ENCODE results near the gene UBE2G1.
A peak's percentile ranks its signal among the peaks of the same experiment; 100 is the strongest.
"Not testable (repeated sequence)": the region's sequence is repeated elsewhere in the genome, so short reads cannot be mapped to it uniquely, and the experiment has no call there.

The UBE2G1 gene

GRCh38 chr17:4357671-4358070 lies 8.8 kb downstream of the UBE2G1 start:
- peaks cover 61% of the 10 kb centered on the region for H3K4me1 Mint-ChIP-seq
- no peak overlapping the region for H3K4me3 Mint-ChIP-seq
- no peak for ATAC-seq
- no peaks in the 10 kb centered on the region for H3K9me3 Mint-ChIP-seq
- H3K36me3 Mint-ChIP-seq, result no peaks in the 10 kb centered on the region
- no peaks in the 10 kb centered on the region for H3K27me3 Mint-ChIP-seq
- no peak overlapping the region for H3K27ac Mint-ChIP-seq

- ATAC-seq, result no peak
- no peak overlapping the region for H3K4me3 Mint-ChIP-seq
- peaks cover 61% of the 10 kb centered on the region for H3K4me1 Mint-ChIP-seq
- H3K27me3 Mint-ChIP-seq, result no peaks in the 10 kb centered on the region
- H3K27ac Mint-ChIP-seq, result no peak overlapping the region
- H3K9me3 Mint-ChIP-seq, result no peaks in the 10 kb centered on the region
- H3K36me3 Mint-ChIP-seq, result no peaks in the 10 kb centered on the region
Observed at GRCh38 chr17:4357030-4357628, 9.3 kb downstream of the UBE2G1 start.

GRCh38 chr17:4354862-4355514 lies 11.5 kb downstream of the UBE2G1 start:
- no peak for ATAC-seq
- H3K9me3 Mint-ChIP-seq, result no peaks in the 10 kb centered on the region
- H3K27me3 Mint-ChIP-seq, result no peaks in the 10 kb centered on the region
- no peak overlapping the region for H3K4me3 Mint-ChIP-seq
- peaks cover 70% of the 10 kb centered on the region for H3K4me1 Mint-ChIP-seq
- H3K27ac Mint-ChIP-seq, result no peak overlapping the region
- no peaks in the 10 kb centered on the region for H3K36me3 Mint-ChIP-seq

GRCh38 chr17:4354206-4354605 lies 12.3 kb downstream of the UBE2G1 start:
- Mint-ChIP-seq H3K27me3 (no peaks in the 10 kb centered on the region), H3K4me3 (no peak overlapping the region), H3K27ac (no peak overlapping the region), H3K36me3 (no peaks in the 10 kb centered on the region), H3K9me3 (no peaks in the 10 kb centered on the region), H3K4me1 (peaks cover 67% of the 10 kb centered on the region)
- ATAC-seq, result no peak

GRCh38 chr17:4350214-4350613 lies 16.3 kb downstream of the UBE2G1 start:
- not testable (repeated sequence) for H3K27ac Mint-ChIP-seq, H3K9me3 Mint-ChIP-seq, H3K36me3 Mint-ChIP-seq, H3K27me3 Mint-ChIP-seq, H3K4me3 Mint-ChIP-seq, ATAC-seq
- H3K4me1 Mint-ChIP-seq, result peaks cover 72% of the 10 kb centered on the region

- no peaks in the 10 kb centered on the region for H3K9me3 Mint-ChIP-seq
- H3K4me1 Mint-ChIP-seq, result peaks cover 34% of the 10 kb centered on the region
- no peak overlapping the region for H3K27ac Mint-ChIP-seq
- no peaks in the 10 kb centered on the region for H3K27me3 Mint-ChIP-seq
- H3K36me3 Mint-ChIP-seq, result no peaks in the 10 kb centered on the region
- no peak for ATAC-seq
- no peak overlapping the region for H3K4me3 Mint-ChIP-seq
Observed at GRCh38 chr17:4345581-4346252, 20.8 kb downstream of the UBE2G1 start.

GRCh38 chr17:4344926-4345325 lies 21.5 kb downstream of the UBE2G1 start:
- Mint-ChIP-seq H3K36me3 (peaks cover 6% of the 10 kb centered on the region), H3K27me3 (no peaks in the 10 kb centered on the region), H3K4me1 (peaks cover 40% of the 10 kb centered on the region), H3K9me3 (no peaks in the 10 kb centered on the region), H3K4me3 (no peak overlapping the region), H3K27ac (no peak overlapping the region)
- ATAC-seq, result no peak

GRCh38 chr17:4342535-4342934 lies 23.9 kb downstream of the UBE2G1 start:
- Mint-ChIP-seq H3K27ac (no peak overlapping the region), H3K4me1 (peaks cover 40% of the 10 kb centered on the region), H3K4me3 (no peak overlapping the region), H3K9me3 (no peaks in the 10 kb centered on the region), H3K27me3 (no peaks in the 10 kb centered on the region), H3K36me3 (peaks cover 10% of the 10 kb centered on the region)
- ATAC-seq, result no peak

GRCh38 chr17:4341616-4341977 lies 24.9 kb downstream of the UBE2G1 start:
- H3K4me1 Mint-ChIP-seq, result peaks cover 40% of the 10 kb centered on the region
- no peaks in the 10 kb centered on the region for H3K27me3 Mint-ChIP-seq
- no peak for ATAC-seq
- no peaks in the 10 kb centered on the region for H3K9me3 Mint-ChIP-seq
- H3K27ac Mint-ChIP-seq, result no peak overlapping the region
- H3K4me3 Mint-ChIP-seq, result no peak overlapping the region
- H3K36me3 Mint-ChIP-seq, result peaks cover 10% of the 10 kb centered on the region

GRCh38 chr17:4340914-4341615 lies 25.4 kb downstream of the UBE2G1 start:
- Mint-ChIP-seq H3K4me1 (peaks cover 34% of the 10 kb centered on the region), H3K27ac (no peak overlapping the region), H3K4me3 (no peak overlapping the region), H3K9me3 (no peaks in the 10 kb centered on the region), H3K27me3 (no peaks in the 10 kb centered on the region), H3K36me3 (peaks cover 10% of the 10 kb centered on the region)
- ATAC-seq, result peak; percentile 48

GRCh38 chr17:4334776-4335584 lies 31.5 kb downstream of the UBE2G1 start:
- Mint-ChIP-seq H3K4me1 (peaks cover 57% of the 10 kb centered on the region), H3K9me3 (no peaks in the 10 kb centered on the region), H3K36me3 (peaks cover 11% of the 10 kb centered on the region), H3K4me3 (no peak overlapping the region), H3K27me3 (no peaks in the 10 kb centered on the region), H3K27ac (peak overlapping the region; percentile 63)
- ATAC-seq, result no peak

GRCh38 chr17:4334332-4334731 lies 32.1 kb downstream of the UBE2G1 start:
- no peak for ATAC-seq
- H3K27ac Mint-ChIP-seq, result peak overlapping the region; percentile 63
- H3K27me3 Mint-ChIP-seq, result no peaks in the 10 kb centered on the region
- H3K36me3 Mint-ChIP-seq, result peaks cover 11% of the 10 kb centered on the region
- H3K9me3 Mint-ChIP-seq, result no peaks in the 10 kb centered on the region
- H3K4me3 Mint-ChIP-seq, result no peak overlapping the region
- H3K4me1 Mint-ChIP-seq, result peaks cover 58% of the 10 kb centered on the region

- Mint-ChIP-seq H3K36me3 (peaks cover 11% of the 10 kb centered on the region), H3K4me1 (peaks cover 62% of the 10 kb centered on the region), H3K27ac (peak overlapping the region; percentile 28), H3K27me3 (no peaks in the 10 kb centered on the region), H3K4me3 (no peak overlapping the region), H3K9me3 (no peaks in the 10 kb centered on the region)
- no peak for ATAC-seq
Observed at GRCh38 chr17:4333041-4333440, 33.4 kb downstream of the UBE2G1 start.

GRCh38 chr17:4332296-4332970 lies 34.0 kb downstream of the UBE2G1 start:
- Mint-ChIP-seq H3K36me3 (peaks cover 16% of the 10 kb centered on the region), H3K27me3 (no peaks in the 10 kb centered on the region), H3K4me3 (no peak overlapping the region), H3K27ac (peak overlapping the region; percentile 28), H3K4me1 (peaks cover 63% of the 10 kb centered on the region), H3K9me3 (no peaks in the 10 kb centered on the region)
- ATAC-seq, result no peak

All from stimulated activated memory B cell treated with anti-CD40 and anti-IgM and Interleukin-4, amounts not matched to agents 10 μg/mL and 1 μg/mL and 100 μg/mL, for 72 hours (primary cell).